Suprapubic skin (tissue), 3 donors: Measurements from ENCODE around the gene ZSCAN31.
"Not testable (repeated sequence)": the region's sequence is repeated elsewhere in the genome, so short reads cannot be mapped to it uniquely, and the experiment has no call there.

ENCODE experiments used
- CTCF ChIP-seq, 2 donors: fragments of 200-600 bp in 1 of 2; fragments of 450-650 bp in 1 of 2; sonication (generic) in 1 of 2; IDR thresholded peaks; one replicate each; pipeline ENCODE4 v1.5.1; 2016 to 2019; ENCODE audit warnings: antibody characterized with exemption in 2 of 2, mild to moderate bottlenecking in 1 of 2, moderate library complexity in 1 of 2
- EP300 ChIP-seq: sonication (generic); formaldehyde crosslinking; IDR thresholded peaks from one replicate; pipeline ENCODE4 v1.6.1; 2017; ENCODE audit warnings: antibody characterized with exemption

- not testable (repeated sequence) for TF ChIP-seq CTCF (IDR thresholded peaks at IDR 0.05); EP300
Observed at GRCh38 chr6:28359562-28359961, 23.6 kb upstream of the ZSCAN31 start.
